HG03060 (cell line): ENCODE data around the gene NACC1.

Experiments used
- ATAC-seq: cut with Tn5 transposase; IDR thresholded peaks from one replicate; pipeline ENCODE4 v1.9.1; 2021; ENCODE audit warnings: low read depth, moderate number of reproducible peaks; ENCODE audit not compliant: unreplicated experiment

NACC1 gene

DNA sequence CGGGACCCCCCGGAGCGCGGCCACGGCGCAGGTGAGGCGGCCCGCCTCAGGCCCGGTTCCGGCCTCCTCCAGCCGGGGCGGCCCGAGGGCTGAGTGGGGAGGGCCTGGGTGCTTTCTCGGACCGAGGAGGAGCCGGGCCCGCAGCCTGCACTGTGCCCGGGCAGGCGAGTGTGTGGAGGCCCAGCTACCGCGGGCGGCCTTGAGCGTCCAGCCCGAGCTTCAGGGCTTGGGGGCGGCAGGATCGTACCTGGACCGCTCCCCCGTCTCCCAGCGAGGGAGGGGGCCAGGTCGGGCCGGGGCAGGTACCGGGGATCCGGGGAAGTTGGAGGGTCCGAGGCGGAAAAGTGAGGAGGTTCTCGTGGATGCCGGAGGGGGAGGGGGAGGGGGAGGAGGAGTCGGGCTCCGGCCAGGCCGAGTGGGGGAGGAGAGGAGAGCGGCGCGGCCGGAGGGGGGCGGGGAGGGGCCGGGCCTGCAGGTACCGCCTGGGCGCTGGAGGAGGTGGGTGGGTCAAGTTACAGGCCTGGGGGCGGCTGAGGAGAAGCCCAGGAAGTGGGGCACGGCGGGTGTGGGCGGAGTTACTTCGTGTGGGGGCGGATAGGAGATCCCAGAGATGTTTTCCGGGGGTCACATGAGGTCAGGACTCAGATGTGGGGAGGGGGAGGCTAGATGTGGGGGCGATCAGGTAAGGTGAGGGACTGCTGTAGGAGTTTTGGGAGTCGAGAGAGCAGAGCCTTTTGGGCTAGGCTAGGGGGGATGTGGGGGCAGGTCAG, 545 bp downstream of the NACC1 start:
- no peak for ATAC-seq

DNA sequence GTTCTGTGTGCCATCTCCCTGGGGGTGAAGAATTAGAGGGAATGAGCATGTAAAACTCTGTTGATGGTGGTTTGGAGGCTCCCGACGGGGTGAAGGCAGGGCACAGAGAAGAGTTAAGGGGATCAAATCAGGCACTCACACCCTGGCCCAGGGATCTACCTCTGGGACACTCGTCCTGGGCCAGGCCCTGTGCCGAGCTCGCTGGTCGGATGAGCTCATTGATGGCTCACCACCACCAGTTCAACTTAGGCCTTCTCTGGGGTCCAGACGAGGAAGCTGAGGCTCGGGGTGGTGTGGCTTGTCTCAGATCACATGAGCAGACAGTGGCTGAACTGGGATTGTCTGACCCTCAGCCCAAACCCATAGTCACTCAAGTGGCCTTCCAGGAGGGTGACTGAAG, 1.6 kb downstream of the NACC1 start:
- ATAC-seq, result no peak

DNA sequence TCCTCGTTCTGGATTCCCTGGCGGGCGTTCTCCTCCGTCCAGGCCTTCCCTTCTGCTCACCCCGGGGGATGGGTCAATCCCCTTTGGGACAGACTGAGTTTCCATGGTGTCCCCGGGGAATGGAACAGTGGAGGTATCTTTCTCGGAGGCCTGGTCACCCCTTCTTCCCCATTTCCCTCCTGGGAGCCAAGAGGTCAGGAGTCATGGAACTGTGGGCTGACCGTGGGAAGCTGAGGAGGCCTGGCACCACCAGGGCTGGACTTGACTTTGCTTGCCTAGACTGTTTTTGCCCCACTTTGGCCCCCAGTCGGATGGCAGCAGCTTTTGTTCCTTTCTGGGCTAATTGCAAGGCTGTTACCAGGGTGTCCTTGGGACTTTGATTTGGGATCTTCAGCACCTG, 2.0 kb downstream of the NACC1 start:
- no peak for ATAC-seq

DNA sequence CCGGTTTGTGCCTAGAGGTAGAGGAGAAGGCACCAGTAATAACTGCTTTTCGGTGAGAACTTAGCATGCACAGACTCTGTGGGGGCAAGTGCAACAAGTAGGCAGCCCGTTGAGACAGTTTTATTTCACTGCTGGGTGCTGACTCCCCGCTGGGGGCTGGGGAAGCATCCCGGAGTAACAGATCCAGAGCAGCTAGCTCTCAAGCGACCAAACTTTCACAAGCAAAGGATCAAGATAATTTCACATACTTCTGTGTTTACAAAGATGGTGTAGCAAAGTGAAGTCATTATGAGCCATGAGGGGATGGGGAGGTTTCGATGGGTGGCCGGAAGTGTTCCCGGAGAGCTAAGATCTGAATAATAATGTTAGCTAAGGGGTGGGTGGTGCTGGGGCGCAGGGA, 2.8 kb downstream of the NACC1 start:
- ATAC-seq, result no peak

DNA sequence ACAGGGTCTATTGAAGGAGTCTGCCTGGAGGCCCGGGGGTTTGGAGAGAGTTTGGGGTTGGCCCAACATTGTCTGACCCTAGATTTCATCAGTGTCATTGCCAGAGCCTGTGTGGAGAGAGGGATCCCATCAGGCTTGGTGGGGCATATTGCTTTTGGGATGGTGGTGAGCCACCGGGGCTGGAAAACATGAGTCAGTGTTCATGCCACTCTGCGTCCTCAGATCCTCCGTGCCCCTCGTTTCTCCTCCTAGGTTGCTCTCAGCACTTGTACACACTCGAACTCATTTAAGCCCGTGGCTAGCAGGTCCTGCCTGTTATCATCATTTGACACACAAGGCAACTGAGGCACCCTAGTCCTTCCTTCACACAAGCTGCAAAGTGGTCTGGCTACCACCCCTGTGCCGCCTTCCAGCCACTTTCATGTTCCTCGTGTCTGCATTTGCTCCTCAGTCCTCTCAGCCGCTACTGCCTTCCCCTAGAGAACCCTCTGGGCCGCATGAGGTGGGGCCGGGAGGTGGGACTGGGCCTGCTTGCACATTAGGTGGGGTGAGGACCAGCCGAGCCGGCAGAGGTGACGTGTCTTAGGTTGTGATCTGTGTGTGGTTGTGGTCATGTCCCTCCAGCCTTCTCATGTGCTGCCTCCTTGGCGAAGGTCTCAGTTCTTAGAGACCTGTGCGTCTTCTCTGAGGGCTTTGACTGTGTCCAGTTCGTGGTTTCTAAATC, 3.6 kb downstream of the NACC1 start:
- ATAC-seq, result no peak

DNA sequence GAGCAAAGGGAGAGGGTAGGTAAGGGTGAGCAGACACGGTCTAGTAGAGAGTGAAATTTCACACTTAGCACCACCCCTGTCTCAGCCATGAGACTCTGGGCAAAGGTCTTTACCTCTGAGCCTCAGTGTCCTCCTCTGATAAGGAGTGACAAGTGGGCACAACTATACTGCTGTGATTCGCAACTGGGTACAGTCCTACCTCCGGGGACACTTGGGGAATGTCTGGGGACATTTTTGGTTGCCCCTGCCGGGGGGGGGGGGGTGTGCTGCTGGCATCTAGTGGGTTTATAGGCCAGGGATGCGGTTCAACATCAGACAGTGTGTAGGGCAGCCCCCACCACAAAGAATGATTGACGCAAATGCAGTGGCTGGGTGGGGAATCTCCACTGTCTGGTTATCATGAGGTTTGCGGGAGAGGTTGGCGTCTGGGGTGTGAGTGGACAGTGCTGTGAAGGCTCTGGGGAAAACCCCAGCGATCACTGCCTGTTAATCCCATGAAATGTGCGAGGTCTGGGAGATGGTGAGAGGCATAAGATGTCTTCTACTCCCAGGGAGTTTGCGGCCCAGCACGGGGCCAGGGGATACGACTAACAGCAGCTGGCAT, 4.3 kb downstream of the NACC1 start:
- no peak for ATAC-seq

DNA sequence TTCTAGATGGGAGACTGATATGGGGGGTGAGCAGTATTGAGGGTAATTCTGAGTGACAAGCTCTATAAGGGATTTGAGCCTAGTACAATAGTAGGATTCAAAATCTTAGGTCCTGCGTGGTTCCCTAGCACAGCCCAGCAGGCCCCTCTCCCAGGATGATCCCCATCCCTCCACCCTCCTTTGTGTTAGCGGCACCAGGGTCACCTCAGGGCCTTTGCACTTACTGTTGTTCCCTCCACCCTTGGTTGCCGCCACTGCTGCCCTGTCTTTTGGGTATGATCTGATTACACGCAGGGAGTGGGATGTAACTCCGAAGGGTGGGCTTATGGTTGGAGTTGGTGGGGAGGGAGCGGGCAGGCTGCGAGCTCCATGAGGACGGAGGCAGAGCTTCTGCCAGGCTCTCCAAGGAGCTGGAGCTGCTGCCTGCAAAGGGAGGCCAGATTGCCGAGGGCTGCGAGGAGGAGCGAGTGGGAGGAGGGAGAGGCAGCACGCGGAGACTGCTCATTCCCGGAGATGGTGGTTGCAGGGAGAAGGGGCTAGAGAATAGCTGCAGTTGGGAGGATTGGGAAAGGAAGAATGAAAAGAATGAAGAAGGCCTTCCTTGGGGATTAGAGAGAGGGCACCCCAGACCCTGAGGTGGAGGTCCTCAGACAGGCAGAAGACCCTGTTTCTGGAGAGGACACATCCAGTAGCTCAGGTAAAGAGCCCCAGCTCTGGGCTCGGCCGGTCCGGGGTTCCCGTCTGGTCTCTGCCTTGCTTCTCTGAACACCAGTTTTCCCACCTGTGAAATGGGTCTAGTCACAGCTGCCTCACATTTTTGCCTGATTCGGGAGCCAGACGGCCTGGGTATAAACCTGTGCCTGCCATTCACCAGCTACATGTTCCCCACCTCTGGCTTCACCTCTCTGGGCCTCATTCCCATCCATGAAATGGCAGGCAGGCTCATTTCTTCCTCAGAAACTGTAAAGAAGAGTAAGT, 5.2 kb downstream of the NACC1 start:
- no peak for ATAC-seq

DNA sequence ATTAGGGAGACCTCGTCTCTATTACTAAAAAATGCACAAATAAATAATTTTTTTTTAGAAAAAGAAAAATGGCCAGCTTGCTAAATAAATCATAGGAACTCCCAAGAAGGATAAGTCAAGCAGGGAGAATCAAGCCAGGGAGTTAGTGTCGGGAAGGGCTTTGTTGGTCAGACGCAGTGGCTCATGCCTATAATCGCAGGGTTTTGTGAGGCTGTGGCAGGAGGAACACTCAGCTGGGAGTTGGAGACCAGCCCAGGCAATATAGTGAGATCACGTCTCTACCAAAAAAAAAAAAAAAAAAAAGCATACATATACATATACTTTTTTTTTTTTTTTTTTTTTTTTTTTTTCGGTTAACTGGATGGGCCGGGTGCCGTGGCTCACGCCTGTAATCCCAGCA, 9.0 kb downstream of the NACC1 start:
- ATAC-seq, result no peak

DNA sequence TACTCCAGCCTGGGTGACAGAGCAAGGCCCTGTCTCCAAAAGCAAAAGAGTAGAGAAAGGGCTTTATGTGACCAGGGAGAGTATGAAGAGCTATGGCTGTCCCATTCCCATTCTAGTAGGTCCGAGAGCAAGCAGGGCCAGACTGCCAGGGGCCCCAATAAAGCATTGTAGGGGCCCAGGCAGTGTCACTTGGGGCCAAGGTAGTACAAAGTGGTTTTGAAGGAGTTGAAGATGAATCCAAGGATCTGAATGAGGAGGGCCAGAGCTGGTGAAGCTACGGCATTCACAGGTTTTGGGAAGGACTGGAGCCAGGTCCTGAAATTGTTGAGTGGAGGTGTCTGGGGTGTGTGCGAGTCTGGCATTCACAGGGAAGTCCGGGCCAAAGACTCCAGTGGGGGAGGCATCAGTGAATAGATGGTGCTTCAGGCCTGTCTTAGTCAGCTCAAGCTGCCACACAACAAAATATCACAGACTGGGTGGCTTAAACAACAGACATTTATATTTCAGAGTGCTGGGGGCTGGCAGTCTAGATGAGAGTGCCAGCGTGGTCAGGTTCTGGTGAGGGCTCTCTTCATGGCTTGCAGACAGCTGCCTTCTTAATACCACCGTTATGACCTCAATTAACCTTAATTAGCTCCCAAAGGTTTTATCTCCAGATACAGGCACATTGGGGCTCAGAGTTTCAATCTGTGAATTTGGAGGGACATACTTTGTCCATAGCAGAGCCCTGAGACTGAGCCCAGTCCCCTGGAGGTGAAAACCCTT, 9.9 kb downstream of the NACC1 start:
- ATAC-seq, result no peak

DNA sequence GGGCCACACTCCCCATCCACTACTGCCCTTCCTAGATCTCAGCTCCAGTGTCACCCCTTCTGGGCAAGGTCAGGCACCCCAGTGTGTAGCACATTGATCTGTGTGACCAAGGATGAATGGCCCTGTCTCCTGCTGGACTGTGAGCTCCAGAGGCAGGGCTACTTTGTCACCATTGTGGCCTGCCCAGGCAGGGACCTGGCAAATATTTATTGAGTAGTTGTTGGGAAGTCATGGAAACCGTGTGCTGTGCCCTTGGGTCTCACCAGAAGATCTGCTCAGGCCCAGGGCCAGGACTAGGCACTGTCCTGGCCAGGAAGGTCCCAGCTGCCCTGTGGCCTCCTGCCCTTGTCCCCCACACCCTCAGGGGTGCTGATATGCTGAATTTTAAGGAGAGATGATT, 10.5 kb downstream of the NACC1 start:
- ATAC-seq, result no peak

DNA sequence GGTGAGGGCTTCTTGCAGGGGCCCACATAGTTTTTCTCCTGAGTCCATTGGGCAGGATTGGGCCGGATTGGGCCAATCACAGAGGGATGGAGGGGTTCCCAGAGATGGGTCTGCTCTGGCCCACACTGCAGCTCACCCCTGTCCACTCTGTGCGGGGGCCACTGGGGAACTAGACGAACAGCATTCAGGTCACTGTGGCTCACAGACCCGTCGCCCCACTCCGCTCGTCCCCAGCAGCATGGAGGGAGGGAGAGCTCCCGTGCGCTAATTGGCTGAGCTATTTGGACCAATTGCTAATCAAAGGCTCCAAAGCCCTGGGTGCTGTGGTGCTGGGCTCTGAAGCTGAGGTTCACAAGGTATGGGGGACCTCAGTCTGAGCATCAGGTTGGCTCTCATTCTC, 11.3 kb downstream of the NACC1 start:
- no peak for ATAC-seq

DNA sequence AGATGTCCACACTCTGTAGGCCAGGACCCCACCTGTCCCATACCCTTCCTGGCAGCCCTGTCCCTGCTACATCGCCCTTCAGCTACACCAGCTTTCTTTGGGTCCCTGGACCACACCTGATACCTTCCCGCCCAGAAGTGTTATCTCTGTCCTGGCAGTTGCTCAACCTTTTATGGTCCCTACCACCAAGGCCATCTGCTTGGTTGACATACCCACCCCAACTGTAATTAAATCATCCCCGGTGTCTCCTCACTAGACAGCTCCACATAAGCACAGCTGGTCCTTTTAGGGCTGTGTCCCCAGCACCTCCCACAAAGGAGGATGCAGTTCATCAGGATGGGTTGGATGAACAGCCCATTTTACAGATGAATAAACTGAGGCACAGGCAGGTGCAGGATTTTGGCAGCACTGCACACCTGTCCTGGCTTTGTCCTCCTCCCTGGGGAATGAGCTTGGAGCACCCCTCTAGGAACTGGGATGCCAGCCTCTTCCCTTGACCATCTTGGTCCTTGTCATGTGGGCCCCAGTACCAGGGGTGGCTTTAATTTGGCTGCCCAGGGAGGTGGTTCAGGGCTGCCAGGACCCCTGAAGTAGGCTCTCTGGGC, 12.9 kb downstream of the NACC1 start:
- no peak for ATAC-seq

DNA sequence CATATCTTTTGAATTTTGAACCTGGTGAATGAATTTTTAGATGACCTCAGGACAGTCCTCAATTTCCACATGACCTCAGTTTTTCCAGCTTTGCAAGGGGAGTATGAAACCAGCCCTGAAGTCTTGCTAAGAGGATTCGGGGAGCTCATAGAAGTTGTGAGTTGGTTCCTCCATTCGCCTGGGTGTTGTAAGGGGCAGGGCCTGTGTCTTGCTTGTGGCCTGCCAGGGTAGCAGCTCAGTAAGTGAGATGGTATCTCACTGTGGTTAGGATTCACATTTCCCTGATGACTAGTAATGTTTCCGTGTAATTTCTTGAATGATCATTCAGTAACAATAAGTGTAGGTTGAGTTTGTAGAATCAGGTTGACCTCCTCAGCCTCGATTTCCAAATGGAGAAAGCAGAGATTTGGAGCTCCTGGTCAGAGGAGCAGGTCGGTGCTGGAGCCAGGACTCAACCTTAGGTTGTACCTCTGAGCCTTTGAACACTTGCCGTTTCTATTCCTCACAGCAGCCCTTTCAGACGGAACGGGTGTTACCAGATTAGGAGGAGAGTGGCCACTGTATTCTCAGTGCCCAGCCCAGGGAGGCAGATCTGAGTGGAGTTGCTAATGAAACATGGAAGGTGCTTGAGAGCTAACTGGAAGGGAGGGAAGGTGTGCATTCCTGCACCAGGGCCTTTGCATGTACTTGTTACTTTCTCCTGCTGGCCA, 14.6 kb downstream of the NACC1 start:
- ATAC-seq, result no peak

DNA sequence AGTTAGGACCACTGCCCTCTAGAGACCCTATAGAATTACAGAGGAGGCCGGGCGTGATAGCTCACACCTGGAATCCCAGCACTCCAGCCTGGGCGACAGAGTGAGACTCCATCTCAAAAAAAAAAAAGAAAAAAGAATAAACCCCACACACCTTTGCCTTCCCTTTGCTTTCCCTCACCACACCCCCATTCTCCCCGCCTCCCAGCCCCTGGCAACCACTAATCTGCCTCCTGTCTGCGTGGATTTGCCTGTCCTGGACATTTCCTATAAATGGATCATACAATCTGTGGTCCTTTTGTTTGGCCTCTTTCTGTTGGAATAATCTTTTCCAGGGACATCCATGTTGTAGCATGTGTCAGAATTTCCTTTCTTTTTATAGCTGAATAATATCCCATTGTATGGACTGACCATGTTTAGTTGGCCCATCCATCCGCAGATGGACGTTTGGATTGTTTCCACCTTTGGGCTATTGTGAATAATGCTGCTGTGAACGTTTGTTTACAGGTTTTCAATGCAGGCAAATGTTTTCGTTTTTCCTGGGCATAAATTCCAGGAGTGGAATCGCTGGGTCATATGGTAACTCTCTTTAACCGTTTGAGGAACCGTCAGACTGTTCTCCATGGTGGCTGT, 15.3 kb downstream of the NACC1 start:
- ATAC-seq, result no peak

DNA sequence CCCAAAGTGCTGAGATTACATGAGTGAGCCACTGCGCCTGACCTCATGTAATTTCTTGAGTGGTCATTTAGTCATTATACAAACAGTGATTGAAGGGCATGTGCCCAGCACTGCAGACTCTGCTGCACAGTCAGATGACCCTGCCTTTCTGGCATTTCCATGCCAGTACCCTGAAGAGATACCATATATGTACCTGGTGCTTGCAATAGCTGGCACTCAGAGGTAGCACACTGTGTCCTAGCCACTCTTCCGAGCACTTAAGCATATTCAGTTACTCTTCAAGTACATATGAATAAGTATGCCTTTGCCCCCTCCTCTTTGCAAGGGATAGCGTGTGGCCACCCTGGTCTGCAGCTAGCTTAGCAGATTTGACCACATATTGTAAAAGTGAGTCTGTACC, 16.6 kb downstream of the NACC1 start:
- no peak for ATAC-seq

DNA sequence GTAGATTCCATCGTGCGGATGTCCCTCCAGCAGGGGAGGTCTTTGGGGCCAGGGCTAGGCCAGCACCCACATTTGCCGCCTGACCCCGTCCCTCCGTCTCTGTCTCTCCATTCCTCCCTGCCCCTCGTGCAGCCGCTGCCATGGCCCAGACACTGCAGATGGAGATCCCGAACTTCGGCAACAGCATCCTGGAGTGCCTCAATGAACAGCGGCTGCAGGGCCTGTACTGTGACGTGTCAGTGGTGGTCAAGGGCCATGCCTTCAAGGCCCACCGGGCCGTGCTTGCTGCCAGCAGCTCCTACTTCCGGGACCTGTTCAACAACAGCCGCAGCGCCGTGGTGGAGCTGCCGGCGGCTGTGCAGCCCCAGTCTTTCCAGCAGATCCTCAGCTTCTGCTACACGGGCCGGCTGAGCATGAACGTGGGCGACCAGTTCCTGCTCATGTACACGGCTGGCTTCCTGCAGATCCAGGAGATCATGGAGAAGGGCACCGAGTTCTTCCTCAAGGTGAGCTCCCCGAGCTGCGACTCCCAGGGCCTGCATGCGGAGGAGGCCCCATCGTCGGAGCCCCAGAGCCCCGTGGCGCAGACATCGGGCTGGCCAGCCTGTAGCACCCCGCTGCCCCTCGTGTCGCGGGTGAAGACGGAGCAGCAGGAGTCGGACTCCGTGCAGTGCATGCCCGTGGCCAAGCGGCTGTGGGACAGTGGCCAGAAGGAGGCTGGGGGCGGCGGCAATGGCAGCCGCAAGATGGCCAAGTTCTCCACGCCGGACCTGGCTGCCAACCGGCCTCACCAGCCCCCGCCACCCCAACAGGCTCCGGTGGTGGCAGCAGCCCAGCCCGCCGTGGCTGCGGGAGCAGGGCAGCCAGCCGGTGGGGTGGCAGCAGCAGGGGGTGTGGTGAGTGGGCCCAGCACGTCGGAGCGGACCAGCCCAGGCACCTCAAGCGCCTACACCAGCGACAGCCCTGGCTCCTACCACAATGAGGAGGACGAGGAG, 17.3 kb downstream of the NACC1 start:
- no peak for ATAC-seq

DNA sequence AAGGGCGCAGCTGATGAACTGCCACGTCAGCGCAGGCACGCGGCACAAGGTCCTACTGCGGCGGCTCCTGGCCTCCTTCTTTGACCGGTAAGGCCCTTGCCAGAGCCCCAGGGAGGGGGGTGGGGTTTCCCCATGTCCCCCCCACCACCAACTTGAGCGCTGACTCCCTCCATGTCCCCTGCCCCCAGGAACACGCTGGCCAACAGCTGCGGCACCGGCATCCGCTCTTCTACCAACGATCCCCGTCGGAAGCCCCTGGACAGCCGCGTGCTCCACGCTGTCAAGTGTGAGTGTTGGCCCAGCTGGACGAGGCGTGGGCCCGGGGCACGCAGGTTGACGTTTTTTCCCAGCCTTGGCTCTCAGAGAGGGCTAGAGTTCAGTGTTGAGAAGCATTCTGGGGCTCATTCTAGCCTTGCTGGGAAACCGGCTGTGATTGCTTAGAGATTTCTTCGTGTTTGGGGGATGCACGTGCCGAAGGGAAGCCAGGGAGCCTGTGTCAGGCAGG, 19.3 kb downstream of the NACC1 start:
- no peak for ATAC-seq
